Subcutaneous adipose tissue (tissue), 4 donors: ENCODE measurements around the gene PPFIA1. TPM values are rescaled to one million over a fixed set of nuclear protein-coding genes. Genes with fewer than 3 reads are reported as not detected.

Experiments
- total RNA-seq, 4 donors: library from RNA; depleted of rRNA; stranded (reverse); fragments of >200 nt; gene quantifications; one replicate each; pipeline ENCODE4 v1.1.0, GENCODE V29; 2016
- TF ChIP-seq, protein P1 (sequence below): fragments of 450-650 bp; IDR thresholded peaks from one replicate; pipeline ENCODE4 v1.5.1; 2016; ENCODE audit warnings: low read depth, mild to moderate bottlenecking, control low read depth, antibody characterized with exemption, moderate library complexity

The PPFIA1 gene
- total RNA-seq, 4 donors from 2014 or later, result 55.3 to 137 (median 83.5) TPM

DNA sequence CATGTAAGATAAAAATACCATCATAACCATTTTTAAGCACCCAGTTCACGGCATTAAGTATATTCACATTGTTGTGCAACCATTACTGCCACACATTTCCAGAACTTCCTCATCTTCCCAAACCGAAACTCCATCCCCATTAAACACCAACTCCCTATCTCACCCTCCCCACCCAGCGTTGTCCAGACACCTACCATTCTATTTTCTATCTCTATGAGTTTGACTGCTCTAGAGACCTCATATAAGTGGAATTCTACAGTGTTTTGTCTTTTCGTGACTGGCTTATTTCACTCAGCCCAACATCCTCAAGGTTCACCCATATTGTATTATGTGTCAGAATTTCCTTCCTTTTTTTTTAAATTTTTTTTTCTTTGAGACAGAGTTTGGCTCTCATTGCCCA lies 45.2 kb downstream of the PPFIA1 start:
- TF ChIP-seq, protein P1, sequence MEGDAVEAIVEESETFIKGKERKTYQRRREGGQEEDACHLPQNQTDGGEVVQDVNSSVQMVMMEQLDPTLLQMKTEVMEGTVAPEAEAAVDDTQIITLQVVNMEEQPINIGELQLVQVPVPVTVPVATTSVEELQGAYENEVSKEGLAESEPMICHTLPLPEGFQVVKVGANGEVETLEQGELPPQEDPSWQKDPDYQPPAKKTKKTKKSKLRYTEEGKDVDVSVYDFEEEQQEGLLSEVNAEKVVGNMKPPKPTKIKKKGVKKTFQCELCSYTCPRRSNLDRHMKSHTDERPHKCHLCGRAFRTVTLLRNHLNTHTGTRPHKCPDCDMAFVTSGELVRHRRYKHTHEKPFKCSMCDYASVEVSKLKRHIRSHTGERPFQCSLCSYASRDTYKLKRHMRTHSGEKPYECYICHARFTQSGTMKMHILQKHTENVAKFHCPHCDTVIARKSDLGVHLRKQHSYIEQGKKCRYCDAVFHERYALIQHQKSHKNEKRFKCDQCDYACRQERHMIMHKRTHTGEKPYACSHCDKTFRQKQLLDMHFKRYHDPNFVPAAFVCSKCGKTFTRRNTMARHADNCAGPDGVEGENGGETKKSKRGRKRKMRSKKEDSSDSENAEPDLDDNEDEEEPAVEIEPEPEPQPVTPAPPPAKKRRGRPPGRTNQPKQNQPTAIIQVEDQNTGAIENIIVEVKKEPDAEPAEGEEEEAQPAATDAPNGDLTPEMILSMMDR, result no peak

DNA sequence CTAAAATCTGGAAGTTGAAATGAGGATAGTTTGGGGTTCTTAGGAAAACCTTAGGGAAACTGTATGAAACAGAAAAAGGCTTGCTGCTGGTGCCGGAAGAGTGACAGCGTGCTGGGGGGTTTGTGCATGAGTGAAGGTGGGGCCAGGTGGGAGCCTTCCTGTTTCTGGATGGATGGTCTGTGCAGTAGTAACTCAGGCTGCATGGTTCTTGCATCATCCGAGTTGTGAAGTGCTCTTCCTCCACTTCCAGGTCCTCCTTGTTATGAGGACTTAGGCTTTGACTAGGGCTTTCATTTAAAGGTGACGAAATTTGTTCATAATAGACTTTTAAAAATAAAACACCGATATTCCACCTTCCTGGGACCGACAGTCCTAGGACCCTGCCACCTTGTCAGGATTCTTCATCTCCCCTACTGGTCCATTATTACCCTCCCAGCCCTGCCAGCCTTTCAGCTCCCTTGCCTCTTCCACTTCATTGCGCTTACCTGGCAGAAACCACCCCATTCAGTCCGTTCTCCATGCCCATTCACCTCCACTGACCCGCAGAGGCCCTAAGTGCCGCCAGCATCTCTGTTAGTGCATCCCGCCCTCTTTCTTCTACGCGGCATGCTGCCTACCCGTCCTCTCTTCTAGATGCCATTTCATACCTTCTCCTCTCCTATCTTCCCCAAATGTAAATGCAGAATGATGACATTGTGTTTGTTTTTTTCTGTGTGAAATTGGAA lies 47.3 kb downstream of the PPFIA1 start:
- TF ChIP-seq, protein P1, result no peak

DNA sequence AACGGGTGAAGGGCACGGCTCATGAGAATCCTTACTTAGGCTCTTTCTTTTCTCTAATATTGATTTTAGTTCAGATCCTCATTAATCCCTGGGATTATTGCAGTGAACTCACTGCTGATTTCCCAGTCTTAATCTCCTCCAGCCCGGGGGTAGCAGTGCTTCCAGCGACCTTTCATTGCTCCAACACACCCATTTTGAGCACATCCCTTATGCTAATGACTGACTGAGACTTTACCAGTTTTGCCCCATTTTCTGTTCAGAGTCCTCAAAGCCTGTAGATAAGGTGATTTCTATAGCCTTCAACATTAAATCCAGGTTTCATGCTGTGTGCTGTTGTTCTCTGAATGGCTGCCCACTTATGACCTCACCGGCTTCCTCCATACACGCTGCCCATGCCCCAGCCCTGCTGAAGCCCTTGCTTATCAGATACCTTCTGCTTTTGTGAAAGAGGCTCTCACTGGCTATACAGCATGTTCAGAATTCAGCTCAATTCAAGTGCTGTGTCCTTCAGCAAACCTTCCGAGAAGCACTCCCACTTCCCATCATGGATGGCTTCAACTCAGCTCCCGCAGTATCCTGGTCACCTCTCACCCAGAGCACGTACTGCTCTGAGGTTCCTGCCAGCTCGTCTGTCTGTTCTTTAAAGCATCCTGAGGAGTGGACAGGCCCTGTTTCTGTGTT lies 49.0 kb downstream of the PPFIA1 start:
- TF ChIP-seq, protein P1, result no peak

DNA sequence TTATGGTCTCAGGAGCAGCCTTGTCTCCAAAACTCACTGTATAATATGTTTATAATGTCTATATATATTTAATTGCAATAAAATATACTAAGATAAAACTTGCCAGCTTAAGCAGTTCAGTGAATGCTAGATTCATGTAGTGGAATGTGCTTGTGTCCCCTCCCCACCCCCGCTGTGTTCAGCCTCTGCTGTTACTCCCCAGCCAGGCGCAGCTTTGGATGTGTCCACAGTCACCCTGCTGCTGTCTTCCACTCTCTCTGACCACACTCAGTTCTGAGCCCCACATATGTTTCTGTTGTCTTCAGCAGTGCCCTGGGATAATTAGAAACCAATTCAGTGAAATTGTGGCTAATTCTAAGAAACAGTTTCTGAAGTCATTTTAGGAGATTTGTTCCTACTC lies 52.2 kb downstream of the PPFIA1 start:
- TF ChIP-seq, protein P1, result no peak

DNA sequence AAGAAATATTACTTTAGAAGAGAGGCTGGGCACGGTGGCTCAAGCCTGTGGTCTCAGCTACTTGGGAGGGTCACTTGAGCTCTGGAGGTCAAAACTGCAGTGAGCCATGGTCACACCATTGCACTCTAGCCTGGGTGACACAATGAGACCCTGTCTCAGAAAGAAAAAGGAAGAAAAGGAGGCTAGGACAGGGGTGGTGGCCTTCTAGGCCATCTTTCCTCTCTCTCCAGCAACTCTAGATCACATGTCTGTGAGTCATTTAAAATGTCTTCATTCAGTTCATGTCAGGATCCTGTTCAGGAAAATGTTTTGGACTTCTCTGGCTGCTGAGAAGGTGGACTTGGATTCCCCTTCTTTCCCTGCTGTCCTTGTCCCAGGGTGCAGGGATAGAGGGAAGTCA lies 53.3 kb downstream of the PPFIA1 start:
- TF ChIP-seq, protein P1, result no peak

DNA sequence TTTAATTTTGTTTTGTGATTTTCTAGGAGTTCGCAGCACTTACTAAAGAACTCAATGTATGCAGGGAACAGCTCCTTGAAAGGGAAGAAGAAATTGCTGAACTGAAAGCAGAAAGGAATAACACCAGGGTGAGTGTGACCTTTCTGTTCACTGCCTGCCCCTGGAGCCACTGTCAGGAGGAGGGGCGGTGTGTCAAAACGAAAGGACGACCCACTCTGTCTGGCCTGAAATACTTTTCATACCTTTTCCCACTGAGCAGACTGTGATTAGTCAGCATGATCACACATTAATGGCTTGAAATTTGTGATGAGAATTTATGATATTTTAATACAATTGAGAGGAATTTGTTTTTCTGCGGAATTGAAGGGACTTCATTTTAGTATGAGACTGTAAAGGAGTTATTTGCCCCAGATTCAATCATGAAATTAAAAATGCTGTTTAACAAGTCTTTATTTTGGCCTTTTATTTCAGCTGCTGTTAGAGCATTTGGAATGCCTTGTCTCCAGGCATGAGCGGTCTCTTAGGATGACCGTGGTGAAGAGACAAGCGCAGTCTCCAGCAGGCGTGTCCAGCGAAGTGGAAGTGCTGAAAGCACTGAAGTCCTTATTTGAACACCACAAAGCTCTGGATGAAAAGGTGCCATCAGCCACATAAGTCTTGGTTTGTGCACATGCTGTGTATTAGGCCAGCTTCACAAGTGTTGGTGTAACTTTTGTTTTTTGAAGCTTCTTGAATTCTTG lies 54.1 kb downstream of the PPFIA1 start:
- TF ChIP-seq, protein P1, result no peak

DNA sequence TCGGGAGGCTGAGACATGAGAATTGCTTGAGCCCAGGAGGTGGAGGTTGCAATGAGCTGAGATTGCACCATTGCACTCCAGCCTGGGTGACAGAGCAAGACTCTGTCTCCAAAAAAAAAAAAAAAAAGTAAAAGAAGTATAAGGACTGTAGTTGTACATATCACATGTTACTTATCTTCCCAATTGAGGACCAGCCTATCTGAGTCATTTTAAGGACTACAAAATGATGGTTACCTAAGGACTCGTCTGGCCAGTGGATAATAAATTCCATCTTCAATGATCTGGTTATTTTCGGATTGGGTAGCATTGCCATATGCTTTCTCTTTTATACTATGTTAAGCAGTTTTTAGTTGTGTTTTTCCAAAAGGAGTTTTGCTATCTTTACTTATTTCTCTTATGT lies 55.3 kb downstream of the PPFIA1 start:
- TF ChIP-seq, protein P1, result no peak
